D341Med (cell line): ENCODE measurements around the gene PDS5B.

Experiments
- DNase-seq: peaks from one replicate; pipeline ENCODE4 v3.0.0; 2012; ENCODE audit warnings: low spot score

Gene PDS5B

DNA sequence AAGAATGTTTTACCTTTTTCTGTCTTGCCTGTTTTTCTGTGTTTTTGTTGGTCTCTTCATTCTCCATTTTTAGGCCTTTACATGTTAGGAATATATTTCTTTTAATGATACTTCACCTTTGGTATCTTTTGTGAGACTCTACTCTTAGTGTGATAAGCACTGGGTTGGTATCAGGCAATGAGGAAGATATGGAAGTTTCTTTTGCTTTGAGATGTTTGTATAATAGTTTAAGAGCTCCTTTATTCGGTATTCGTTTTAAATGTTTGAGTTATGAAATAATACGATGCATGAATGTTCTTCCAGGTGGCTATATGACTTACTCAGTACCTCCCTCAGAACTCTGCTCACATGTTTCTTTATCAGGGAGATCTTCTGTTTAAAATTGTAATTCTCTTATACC, 144.8 kb downstream of the PDS5B start:
- DNase-seq, result no peak

DNA sequence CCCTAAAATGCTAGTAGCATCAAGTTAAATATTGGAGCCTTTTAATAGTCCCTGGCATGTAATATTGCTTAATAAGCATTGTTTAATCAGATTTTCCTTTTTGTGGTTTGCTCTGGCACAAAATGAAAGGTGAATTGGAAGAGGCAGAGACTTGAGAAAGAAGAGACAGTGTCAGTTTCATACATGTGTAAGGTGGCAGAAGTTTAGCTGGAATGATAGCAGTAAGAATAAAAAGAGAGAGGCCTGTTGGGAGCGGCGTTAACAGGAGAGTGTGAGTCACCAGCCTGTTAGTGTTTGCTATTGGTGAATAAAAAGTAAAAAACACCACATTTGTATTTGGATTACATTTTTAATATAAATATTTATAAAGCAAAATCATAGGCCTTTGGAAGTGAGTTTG, 145.3 kb downstream of the PDS5B start:
- DNase-seq, result no peak

- DNase-seq, result no peak
These were observed 147.4 kb downstream of the PDS5B start for GRCh38 chr13:32733690-32734089.

GRCh38 chr13:32734511-32734910, 148.3 kb downstream of the PDS5B start:
- DNase-seq, result no peak

DNA sequence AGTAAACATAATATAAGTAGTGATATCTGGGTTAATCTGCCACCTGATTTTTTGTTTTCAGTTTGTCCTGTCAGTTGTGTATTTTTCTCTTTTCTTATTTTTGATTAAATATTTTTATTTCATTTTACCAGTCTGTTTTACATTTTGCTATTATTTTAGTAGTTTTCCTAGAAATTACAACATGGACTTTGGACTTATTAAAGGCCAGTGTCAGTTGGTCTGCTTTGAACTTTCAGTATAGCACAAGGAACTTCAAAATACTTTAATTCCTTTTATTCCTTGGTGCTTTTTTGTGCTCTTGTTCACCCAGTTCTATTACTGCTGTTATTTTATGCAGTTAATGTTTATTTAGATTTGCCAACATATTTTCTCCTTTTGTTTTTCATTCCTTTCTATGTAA, 149.6 kb downstream of the PDS5B start:
- no peak for DNase-seq

GRCh38 chr13:32736648-32737047, 150.4 kb downstream of the PDS5B start:
- DNase-seq, result no peak

DNA sequence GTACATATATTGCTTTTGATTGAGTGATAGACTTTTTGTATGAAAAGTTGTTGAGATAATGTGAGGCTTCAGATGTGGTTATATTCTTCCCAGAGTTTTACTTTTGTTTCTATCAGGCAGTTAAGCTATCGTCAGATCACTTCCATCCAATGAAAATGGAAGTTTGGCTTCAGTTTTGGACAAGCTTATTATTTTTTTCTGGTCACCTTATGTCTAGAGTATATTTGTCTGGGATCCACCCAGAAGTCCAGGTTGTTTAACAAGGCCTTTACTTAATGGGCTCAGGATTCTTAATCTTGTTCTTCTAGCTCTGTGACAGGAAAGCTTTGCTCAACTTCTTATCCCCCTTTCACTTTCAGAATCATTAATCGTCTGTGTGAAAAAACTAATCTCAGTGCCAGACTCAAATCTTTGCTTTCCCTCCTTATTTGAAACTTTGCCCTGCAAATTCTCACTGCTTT, 150.9 kb downstream of the PDS5B start:
- no peak for DNase-seq

- no peak for DNase-seq
These were observed 151.4 kb downstream of the PDS5B start for GRCh38 chr13:32737679-32738078.

GRCh38 chr13:32745509-32745908, 159.3 kb downstream of the PDS5B start:
- DNase-seq, result no peak

DNA sequence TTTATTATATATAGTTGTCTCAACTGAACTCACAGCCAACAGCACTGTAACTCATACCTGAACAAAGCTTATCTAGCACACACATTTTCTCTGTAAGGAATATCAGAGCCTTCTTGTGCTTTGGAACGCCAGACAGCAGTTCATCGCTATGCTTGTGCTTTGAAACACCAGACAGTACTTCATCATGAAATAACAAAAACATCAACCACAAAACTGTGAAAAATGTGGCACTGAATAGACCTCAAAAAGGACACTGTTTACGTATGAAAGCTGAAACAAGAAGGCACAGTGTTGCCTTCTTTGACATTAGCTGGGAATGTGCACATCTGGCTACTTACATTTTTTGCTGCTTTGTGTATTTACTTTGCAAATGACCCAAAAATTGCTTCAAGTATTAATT, 160.2 kb downstream of the PDS5B start:
- DNase-seq, result no peak

DNA sequence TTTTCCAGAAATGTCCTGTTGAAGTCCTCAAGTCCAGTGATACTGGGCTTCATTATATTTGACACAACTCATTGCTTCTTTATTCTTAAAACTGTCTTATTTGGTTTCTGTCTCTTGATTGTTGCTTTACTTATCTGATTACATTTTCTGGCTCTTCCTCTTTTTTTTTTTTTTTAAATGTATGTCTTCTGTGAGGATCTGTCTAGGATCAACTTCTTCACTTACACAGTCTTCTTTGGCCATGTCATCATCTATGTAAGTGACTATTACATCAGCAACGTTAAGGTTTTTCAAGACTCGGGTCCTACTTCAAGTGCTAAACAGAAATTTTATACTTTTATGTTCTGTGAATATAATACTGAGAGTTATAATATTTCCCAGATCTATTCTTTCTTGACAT, 162.1 kb downstream of the PDS5B start:
- no peak for DNase-seq

GRCh38 chr13:32751340-32751739, 165.1 kb downstream of the PDS5B start:
- no peak for DNase-seq

DNA sequence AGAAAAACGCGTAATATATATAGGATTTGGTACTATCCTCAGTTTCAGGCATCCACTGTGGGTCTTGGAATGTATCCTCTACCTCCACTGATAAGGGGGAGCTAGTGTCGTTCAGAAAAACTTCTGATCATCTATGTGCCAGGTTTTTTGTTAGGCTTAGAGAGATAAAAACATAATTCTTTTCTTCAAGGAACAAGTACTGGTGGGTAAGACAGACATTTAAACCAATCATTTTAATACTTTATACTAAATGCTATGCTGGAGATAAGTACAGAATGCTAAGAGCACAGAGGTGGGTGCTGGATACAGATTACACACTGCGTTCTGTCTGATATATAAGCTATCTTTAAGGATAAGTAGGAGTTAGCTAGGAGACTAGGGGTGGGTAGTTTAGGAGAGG, 166.1 kb downstream of the PDS5B start:
- DNase-seq, result no peak

DNA sequence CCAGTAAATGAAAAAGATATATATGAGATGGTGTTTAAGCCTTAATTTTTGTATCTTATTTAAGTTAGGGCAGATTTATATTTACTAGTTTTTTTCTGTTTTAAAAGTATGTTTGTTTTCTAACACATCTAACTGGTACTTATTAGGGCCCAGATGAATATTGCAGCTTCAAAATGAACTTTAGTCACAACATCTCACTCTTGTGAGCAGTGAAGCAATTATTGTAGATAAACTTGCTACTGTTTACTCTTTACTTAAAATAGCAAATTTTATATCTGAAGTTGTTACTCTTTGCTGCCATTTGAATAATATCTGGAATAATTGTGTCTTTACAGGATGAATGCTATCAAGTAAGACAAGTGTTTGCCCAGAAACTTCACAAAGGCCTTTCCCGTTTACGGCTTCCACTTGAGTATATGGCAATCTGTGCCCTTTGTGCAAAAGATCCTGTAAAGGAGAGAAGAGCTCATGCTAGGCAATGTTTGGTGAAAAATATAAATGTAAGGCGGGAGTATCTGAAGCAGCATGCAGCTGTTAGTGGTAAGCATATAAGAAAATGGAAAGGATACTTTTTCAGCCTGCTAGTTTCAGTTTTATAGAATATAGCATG, 166.8 kb downstream of the PDS5B start:
- no peak for DNase-seq

- DNase-seq, result no peak
These were observed 167.9 kb downstream of the PDS5B start for GRCh38 chr13:32754179-32754578.

GRCh38 chr13:32759152-32759551, 172.9 kb downstream of the PDS5B start:
- DNase-seq, result no peak

GRCh38 chr13:32761472-32761871, 175.2 kb downstream of the PDS5B start:
- no peak for DNase-seq

DNA sequence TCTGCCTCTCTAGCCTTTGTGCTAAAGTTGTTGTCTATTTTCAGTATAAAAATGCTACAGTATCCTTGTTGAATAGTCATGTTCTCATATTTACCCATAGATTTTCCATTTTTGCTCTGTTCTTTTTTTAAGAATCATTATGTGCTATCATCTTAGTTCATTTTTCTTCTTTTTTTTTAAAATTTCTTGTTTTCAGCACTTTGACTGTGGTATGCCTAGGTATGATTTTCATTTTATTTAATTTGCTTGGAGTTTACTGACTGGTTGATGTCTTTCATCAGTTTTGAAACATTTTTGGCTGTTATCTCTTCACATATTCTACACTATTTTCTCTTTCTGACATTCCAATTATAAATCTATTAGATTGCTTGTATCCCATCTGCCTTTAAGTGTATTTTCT, 192.9 kb downstream of the PDS5B start:
- DNase-seq, result no peak

DNA sequence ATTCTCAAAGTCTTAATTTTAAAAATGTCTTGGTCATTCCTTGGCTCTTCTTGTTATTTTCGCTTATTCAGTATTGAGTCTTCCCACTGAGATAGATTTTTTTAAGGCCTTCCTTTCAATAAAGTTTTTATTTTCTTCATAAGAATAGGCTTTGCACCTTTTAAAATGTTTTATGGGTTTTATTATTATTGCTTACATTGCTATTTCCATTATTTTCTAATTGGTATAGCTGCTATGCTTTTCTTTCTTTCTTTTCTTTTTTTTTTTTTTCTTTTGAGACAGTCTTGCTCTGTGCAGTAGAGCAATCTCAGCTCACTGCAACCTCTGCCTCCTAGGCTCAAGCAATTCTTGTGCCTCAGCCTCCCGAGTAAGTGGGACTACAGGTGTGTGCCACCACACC, 195.7 kb downstream of the PDS5B start:
- DNase-seq, result no peak

DNA sequence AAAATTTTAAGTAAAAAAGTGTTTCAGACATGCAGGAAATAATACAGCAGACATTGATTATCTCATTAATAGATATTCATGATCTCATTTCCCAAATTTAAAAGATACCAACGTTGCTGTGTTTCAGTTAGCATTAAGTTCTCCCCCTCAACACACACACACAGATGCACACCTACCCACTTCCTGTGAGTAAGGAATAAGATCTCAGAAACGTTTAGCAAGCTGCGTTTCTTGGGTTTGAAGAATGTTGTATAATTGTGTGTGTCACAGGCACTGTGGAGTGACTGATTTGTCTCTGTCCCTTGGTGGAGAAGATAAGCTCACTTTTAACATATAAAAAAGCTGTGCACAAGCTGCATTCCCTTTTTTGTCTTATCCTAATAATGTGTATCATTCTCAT, 196.8 kb downstream of the PDS5B start:
- DNase-seq, result no peak

- DNase-seq, result no peak
These were observed 204.5 kb downstream of the PDS5B start for GRCh38 chr13:32790731-32791130.

DNA sequence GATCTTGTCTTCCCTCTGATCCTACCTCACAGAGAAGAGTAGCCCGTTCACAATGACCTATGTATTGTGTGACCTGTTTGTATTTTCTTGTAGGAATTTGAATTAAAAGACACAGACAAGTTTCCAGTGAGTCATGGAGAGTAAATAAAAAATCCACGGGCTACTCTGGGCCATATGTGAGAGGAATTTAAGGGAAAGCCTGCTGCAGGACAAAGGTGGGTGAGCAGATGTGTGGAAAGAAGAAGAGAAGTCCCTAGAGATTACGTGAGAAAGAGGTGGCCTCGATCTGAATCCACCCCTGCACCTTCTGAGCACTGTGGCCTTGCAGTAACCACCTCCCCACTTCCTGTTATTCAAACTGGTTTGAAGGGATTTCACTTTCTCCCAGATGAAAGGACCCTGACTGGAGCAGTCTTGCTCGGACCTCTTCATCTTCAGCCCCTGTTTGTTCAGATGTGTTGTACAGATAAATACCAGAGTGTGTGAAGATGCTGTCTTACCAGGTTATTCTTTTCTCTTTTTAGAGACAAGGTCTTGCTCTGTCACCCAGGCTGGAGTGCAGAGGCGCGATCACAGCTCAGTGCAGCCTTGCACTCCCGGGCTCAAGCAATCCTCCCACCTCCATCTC, 205.4 kb downstream of the PDS5B start:
- no peak for DNase-seq

DNA sequence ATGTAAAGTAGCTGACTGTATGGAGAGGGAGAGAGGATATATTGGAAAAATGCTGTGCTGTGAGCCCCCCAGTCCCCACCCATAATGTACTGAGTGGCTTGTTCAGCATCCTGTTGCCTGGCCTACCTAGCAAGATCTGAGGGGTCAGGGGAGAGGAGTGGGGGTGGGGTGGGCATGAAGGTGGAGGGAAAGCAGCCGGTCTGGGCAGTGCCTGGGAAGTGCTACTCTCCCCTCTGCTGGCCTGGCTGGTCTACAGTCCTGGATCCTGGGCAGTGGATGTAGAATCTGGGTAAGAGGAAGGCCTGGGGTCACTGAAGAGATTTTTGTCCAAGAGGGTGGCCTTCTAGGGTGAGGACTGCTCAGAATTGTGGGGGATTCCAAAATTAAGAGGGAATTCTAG, 210.5 kb downstream of the PDS5B start:
- no peak for DNase-seq

GRCh38 chr13:32802159-32802558, 215.9 kb downstream of the PDS5B start:
- DNase-seq, result no peak
